LNCAP (cell line): ENCODE results near the gene SGTA.

ENCODE experiments used
- TF ChIP-seq, protein P1 (sequence below): fragments of 450-650 bp; IDR thresholded peaks from 2 replicates; pipeline ENCODE4 v1.5.1; 2017; ENCODE audit warnings: mild to moderate bottlenecking

The SGTA gene

DNA sequence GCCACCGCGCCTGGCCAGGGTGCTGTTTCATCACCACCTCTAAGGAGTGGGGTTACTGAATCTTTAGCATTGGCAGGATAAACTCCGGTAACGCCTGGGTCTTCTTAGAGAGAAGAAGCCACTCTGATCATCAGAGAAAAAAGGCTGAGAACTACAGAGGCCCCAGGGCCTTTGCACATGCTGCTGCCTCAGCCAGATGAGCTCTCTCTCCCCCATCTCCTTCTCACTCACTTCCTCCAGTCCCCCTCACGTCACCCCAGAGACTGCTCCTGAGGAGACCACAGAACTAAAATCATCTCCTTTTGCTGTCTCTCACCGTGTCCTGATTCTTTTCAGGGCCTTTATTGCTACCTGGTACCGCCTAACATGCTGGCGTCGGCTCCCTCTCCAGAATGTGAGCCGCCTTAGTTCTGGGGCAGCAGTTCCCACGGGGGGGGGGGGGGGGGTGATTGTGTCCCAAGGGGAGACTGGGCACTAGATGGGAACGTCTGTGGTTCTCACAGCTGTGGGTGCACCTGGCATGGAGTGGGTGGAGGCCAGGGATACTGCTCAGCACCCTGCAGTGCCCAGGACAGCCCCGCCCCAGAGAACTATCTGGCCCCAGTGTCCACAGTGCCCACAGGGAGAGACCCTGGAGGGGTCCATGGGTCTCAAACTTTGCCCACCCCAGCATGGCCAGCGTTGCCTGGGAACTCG is 56.8 kb downstream of the SGTA start:
- TF ChIP-seq, protein P1, sequence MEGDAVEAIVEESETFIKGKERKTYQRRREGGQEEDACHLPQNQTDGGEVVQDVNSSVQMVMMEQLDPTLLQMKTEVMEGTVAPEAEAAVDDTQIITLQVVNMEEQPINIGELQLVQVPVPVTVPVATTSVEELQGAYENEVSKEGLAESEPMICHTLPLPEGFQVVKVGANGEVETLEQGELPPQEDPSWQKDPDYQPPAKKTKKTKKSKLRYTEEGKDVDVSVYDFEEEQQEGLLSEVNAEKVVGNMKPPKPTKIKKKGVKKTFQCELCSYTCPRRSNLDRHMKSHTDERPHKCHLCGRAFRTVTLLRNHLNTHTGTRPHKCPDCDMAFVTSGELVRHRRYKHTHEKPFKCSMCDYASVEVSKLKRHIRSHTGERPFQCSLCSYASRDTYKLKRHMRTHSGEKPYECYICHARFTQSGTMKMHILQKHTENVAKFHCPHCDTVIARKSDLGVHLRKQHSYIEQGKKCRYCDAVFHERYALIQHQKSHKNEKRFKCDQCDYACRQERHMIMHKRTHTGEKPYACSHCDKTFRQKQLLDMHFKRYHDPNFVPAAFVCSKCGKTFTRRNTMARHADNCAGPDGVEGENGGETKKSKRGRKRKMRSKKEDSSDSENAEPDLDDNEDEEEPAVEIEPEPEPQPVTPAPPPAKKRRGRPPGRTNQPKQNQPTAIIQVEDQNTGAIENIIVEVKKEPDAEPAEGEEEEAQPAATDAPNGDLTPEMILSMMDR: no peak

DNA sequence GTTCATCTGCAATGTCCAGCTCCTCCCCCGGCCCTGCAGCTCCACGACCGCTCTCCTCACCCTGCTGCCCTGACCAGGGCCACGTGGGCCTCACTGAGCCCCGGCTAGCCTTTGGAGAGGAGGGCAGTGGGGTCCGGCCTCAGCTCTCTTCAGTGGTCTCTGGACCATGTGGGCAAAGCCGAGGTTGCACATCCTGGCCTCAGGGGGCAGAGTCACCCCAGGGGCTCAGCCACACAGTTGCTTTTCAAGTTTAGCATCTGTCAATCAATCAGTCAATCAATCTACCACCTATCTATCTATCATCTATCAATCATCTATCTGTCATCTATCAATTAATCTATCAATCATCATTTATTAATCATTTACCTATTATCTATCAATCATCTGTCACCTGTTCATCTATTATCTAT is 58.9 kb downstream of the SGTA start:
- TF ChIP-seq, protein P1: no peak

DNA sequence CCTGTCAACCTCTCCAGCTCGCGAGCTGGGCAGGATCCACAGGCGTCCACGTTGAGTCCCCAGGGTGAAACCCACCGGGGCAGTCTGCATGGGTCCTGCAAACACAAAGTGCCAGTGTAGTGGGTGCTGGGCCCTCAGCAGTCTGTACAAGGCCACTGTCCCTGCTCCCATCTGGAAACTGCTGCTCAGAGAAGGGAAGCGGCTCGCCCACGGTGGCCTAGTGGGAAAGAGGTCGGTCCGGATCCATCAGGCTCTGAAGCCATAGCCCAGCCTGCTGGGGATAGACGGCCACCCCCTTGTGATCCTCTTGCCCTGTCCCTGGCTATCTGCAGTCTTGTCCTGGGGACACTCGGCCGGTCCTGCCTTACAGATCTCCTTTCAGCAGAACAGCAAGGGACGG is 59.3 kb downstream of the SGTA start:
- TF ChIP-seq, protein P1: no peak

DNA sequence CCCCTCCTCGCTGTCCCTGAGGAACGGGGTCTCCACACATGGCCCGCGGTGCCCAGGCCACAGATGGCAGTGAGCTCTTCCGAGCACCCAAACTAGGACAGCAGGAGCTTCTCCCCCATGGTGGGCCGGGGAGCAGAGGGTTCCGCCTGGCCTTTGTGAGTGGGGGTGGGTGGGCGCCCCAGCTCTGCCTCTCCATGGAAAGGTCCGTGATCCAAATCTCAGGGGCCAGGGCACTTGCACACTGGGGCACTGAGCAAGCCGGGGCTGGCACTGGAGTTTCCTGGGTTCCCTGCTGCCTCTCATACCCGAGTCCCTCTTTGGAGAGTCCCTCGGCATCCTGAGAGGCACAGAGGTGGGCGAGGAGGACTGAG is 59.7 kb downstream of the SGTA start:
- TF ChIP-seq, protein P1: no peak

DNA sequence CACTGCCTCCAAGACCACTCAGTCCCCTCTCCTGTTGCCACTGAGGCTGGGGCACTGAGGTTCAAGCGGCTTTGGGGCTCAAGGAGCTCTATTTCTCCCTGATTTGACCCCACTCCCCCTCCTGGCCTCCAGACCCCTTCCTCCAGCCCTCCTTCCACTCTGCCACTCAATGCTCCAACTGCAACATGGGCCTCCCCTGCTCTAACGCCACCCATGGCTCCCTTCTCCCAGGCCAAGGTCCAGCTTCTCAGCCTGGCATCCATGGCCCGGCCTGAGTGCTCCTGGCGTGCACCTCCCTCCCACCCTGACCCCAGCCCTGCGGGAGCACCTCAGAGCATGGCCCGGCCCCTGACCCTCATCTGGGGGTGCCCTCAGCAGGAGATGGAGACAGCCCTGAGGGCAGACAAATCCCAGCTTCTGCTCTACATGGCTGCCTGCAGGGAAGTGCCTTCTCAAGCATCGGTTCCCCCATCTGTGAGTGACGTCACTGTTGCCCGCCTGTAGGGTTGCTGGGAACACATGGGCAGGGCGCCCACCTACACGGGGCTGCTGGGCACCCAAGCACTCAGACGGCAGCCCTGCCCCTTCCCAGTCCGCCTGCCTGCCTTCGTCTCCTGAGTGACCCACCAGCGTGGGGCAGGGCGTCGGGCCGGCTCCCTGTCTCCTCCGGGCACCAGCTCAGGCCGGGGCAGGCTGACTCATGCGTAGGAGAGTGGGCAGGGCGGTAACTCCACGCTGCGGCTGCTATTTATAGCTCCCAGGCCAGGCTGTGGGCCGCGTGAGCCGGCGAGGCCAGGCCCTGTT is 60.3 kb downstream of the SGTA start:
- TF ChIP-seq, protein P1: no peak

DNA sequence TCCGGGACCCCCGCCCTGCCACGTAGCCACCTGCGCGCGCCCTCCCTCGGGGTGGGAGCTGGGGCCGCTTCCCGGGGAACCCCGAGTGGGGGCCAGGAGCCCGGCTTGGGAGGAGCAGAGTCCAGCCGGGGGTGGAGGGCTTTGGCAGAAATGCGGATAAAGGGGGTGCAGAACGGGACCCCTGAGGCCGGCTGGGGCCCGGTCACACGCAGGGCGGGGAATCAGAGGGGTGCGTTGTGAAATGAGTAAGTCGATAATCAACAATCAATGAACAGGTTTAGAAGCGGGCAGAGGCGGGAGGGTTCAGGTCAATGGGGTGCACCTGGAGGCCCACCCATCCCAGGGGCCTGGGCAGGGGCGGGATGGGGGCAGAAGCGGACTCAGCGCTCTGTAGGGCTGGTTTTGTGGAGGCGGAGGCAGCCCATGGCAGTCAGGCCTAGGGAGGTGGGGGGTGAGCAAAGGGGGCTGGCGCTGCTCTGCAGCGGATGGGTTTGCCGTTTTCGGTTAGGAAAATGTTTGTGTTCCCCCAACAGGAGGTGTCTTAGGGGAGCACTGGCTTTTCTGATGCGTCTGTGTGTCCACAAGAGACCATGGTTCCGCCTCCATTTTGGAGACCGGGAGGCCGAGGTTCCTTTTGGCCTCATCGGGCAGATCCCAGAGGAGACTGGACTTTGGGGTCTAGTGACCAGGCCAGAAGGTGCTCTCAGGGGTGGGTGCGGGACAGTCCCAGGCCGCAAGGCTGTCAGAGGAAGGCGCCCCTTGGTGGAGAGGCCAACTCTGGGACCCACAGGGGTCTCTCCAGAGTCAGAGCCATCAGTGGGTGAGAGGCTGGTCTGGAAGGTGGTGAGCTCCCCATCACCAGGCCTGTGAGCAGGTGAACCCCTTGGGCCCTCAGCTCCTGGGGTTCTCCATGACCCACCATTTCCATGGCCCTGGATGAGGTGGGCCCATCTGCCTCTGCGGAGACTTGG is 61.2 kb downstream of the SGTA start:
- TF ChIP-seq, protein P1: no peak
